Measurements from ENCODE around the gene ZNF629. TPM values are rescaled to one million over a fixed set of nuclear protein-coding genes. Genes with fewer than 3 reads are reported as not detected.

ZNF629 gene
- total and polyA plus RNA-seq, 2 experiments from 2014 or later: 4.1 to 20.3 TPM

GRCh38 chr16:30787613-30788378 lies 791 bp upstream of the ZNF629 start (continued):
- TF ChIP-seq ZNF462 (CRISPR knock-in tag; IDR thresholded peaks at IDR 0.05) (no peak), ETS1 (IDR thresholded peaks at IDR 0.05) (no peak), ZNF114 (CRISPR knock-in tag; IDR thresholded peaks at IDR 0.05) (no peak)

GRCh38 chr16:30786115-30786935 lies 680 bp downstream of the ZNF629 start:
- no peak overlapping the region for H2AFZ ChIP-seq
- H3K4me1 ChIP-seq (ENCODE audit: insufficient read depth): peaks cover 3% of the 10 kb centered on the region; the same call in 1 of the 2 replicates
- peaks cover 17% of the 10 kb centered on the region for H3K79me2 ChIP-seq (replicated peaks; ENCODE audit: insufficient read depth)
- H3K27me3 ChIP-seq (ENCODE audit: insufficient read depth): no peaks in the 10 kb centered on the region
- H3F3A ChIP-seq (replicated peaks; ENCODE audit: low read depth): 0 out of 2 replicates have a peak, but pooled peaks cover 7% of the 10 kb centered on the region
- peaks cover 3% of the 10 kb centered on the region; the same call in 1 of the 2 replicates for H3K36me3 ChIP-seq (ENCODE audit: insufficient read depth)
- no peaks in the 10 kb centered on the region for H3K9me2 ChIP-seq (ENCODE audit: insufficient read depth)
- DNase-seq (ENCODE audit: low spot score) (peak; percentile 72), ATAC-seq (peak; percentile 70)
- peak overlapping the region; percentile 99 for H3K4me2 ChIP-seq
- H3K27me3 Mint-ChIP-seq (ENCODE audit: insufficient read depth, low read depth, poor library complexity): peaks cover 6% of the 10 kb centered on the region
- H3K4me1 Mint-ChIP-seq: peaks cover 19% of the 10 kb centered on the region
- H4K20me1 ChIP-seq (replicated peaks; ENCODE audit: insufficient read depth): peaks cover 2% of the 10 kb centered on the region; the same call in 1 of the 2 replicates
- no peaks in the 10 kb centered on the region for H3K9me3 Mint-ChIP-seq
- peak overlapping the region; percentile 95 for H3K4me3 ChIP-seq
- no peak overlapping the region for H3K27ac Mint-ChIP-seq
- no peak overlapping the region for H3K27ac ChIP-seq (ENCODE audit: low read depth)
- peaks cover 21% of the 10 kb centered on the region for H3K36me3 Mint-ChIP-seq (ENCODE audit: low read depth)
- H3K4me3 Mint-ChIP-seq: peak overlapping the region; percentile 88
- TF ChIP-seq ETS1 (IDR thresholded peaks at IDR 0.05): no peak
- TF ChIP-seq ZNF114 (CRISPR knock-in tag; IDR thresholded peaks at IDR 0.05): no peak
- no peak for TF ChIP-seq ZNF331 (CRISPR knock-in tag; IDR thresholded peaks at IDR 0.05; ENCODE audit: low read depth)
